Measurements from ENCODE around the gene IGSF3. TPM values are rescaled to one million over a fixed set of nuclear protein-coding genes. Genes with fewer than 3 reads are reported as not detected.

The IGSF3 gene
- total and polyA plus RNA-seq, 10 of the 15 experiments (the other 5 are each of a cell fraction or from before 2014, with no cell fraction given) = 1.4 to 18.0 (median 9.6) TPM

- no peak overlapping the region; the same call in 1 of the 2 replicates for H3K9ac ChIP-seq (ENCODE audit: control insufficient read depth, insufficient read depth, low read length)
- H3K9me3 ChIP-seq (replicated peaks; ENCODE audit: control insufficient read depth, insufficient read depth, low read length) = no peaks in the 10 kb centered on the region
- POLR2A ChIA-PET = interaction anchor here (0.5 to 1.9 kb wide), 6 partner anchors 9 to 82 kb away, joined by 3 to 7 read pairs (median 3); no protein-coding TSS in a partner anchor
- intact Hi-C loops (cut with micrococcal nuclease; ENCODE audit: unreplicated experiment) = no loop called here
- no peaks in the 10 kb centered on the region for H3K36me3 ChIP-seq (ENCODE audit: control insufficient read depth in 2 of 2, insufficient read depth in 2 of 2, low read length in 1 of 2)
- CTCF ChIA-PET = interaction anchor here (1.0 to 6.1 kb wide), 7 partner anchors 9 to 542 kb away, joined by 3 to 48 read pairs (median 5); no protein-coding TSS in a partner anchor
- peak; percentile 84 for ATAC-seq
- H4K20me1 ChIP-seq (ENCODE audit: control insufficient read depth, insufficient read depth) = no peaks in the 10 kb centered on the region
- no peaks in the 10 kb centered on the region for H3K79me2 ChIP-seq (ENCODE audit: control insufficient read depth, insufficient read depth, low read length)
- SMC1A ChIA-PET (ENCODE audit: uncharacterized antibody, unreplicated experiment) = interaction anchor here (0.6 to 5.9 kb wide), 12 partner anchors 9 to 472 kb away, joined by 3 to 38 read pairs (median 4); no protein-coding TSS in a partner anchor
- peaks cover 21% of the 10 kb centered on the region for H3K4me1 ChIP-seq (ENCODE audit: control insufficient read depth, insufficient read depth, low read length)
- H3K4me2 ChIP-seq (ENCODE audit: control insufficient read depth, insufficient read depth) = peak overlapping the region; percentile 17
- H3K27ac ChIP-seq (ENCODE audit: control insufficient read depth, insufficient read depth) = peak overlapping the region; percentile 66
- H3K27me3 ChIP-seq (replicated peaks in 1 of 2; ENCODE audit: control insufficient read depth in 2 of 2, insufficient read depth in 2 of 2, low read length in 1 of 2) = no peaks in the 10 kb centered on the region
- WGBS (ENCODE audit: insufficient coverage, insufficient replicate concordance, low lambda C conversion rate, missing lambda C conversion rate) = 29% methylated on average over 3 of the region's 3 CpGs
- in situ Hi-C loops (cut with MboI) = no loop called here
- FAIRE-seq = peak; percentile 44
- H2AFZ ChIP-seq (ENCODE audit: control insufficient read depth, low read depth, low read length) = peak overlapping the region; percentile 46
- no peak for DNase-seq (ENCODE audit: low read depth, low spot score)
- RAD21 ChIA-PET (ENCODE audit: unreplicated experiment) = interaction anchor here (1.0 to 1.9 kb wide), 5 partner anchors 10 to 87 kb away, joined by 3 to 13 read pairs (median 7); partner anchors contain the start of gene IGSF3
- no peak overlapping the region for H3K4me3 ChIP-seq
- BruUV-seq (replicated peaks) = no TSS peak
- peak; percentile 83 for TF ChIP-seq MEF2B (IDR thresholded peaks at IDR 0.05; ENCODE audit: partially characterized antibody, poor library complexity, severe bottlenecking)
- TF ChIP-seq BHLHE40 (IDR thresholded peaks at IDR 0.05; ENCODE audit: borderline replicate concordance in 1 of 2, low read depth in 2 of 2, low read length in 1 of 2) = no peak; a peak in 1 of 4 replicates
- TF ChIP-seq POU2F2 (IDR thresholded peaks at IDR 0.05; ENCODE audit: borderline replicate concordance, low read depth, low read length) = 0 out of 3 replicates have a peak, but pooled peaks have one; percentile 15
- TF ChIP-seq CEBPB (IDR thresholded peaks at IDR 0.05; ENCODE audit: borderline replicate concordance in 1 of 2, low read depth in 2 of 2, low read length in 2 of 2) = peak in 1 of 2 experiments; percentile 25; a peak in 1 of 4 replicates
- TF ChIP-seq NBN (IDR thresholded peaks at IDR 0.05) = 0 out of 2 replicates have a peak, but pooled peaks have one; percentile 49
- peak; percentile 81; the same call in 1 of the 2 replicates for TF ChIP-seq MTA2 (IDR thresholded peaks at IDR 0.05; ENCODE audit: low read depth)
- TF ChIP-seq POLR2AphosphoS5 (IDR thresholded peaks at IDR 0.05; ENCODE audit: low read length) = no peak
- TF ChIP-seq PAX5 (IDR thresholded peaks at IDR 0.05; ENCODE audit: borderline replicate concordance, low read depth, low read length) = 0 out of 2 replicates have a peak, but pooled peaks have one; percentile 19
- no peak for TF ChIP-seq BCL3 (IDR thresholded peaks at IDR 0.05; ENCODE audit: borderline replicate concordance, insufficient read depth, low read depth, low read length, poor library complexity, severe bottlenecking)
- peak; percentile 95 for TF ChIP-seq EED (IDR thresholded peaks at IDR 0.05; ENCODE audit: low read depth)
- TF ChIP-seq RAD51 (IDR thresholded peaks at IDR 0.05) = no peak
- TF ChIP-seq JUNB (IDR thresholded peaks at IDR 0.05) = 0 out of 2 replicates have a peak, but pooled peaks have one; percentile 22
- no peak for TF ChIP-seq SP1 (IDR thresholded peaks at IDR 0.05; ENCODE audit: low read depth, low read length)
- peak; percentile 57 for TF ChIP-seq CREB1 (IDR thresholded peaks at IDR 0.05; ENCODE audit: low read depth)
- no peak for TF ChIP-seq TAF1 (IDR thresholded peaks at IDR 0.05; ENCODE audit: borderline replicate concordance, low read depth, low read length)
- TF ChIP-seq RBBP5 (conservative IDR thresholded peaks at IDR 0.05) = no peak
- no peak for TF ChIP-seq CEBPZ (IDR thresholded peaks at IDR 0.05; ENCODE audit: low read depth, low read length)
- no peak for TF ChIP-seq FOXM1 (IDR thresholded peaks at IDR 0.05; ENCODE audit: low read depth, low read length)
- TF ChIP-seq DPF2 (IDR thresholded peaks at IDR 0.05) = 0 out of 2 replicates have a peak, but pooled peaks have one; percentile 30
- no peak for TF ChIP-seq RCOR1 (conservative IDR thresholded peaks at IDR 0.05; ENCODE audit: low read depth, low read length)
- no peak for TF ChIP-seq EZH2 (IDR thresholded peaks at IDR 0.05; ENCODE audit: borderline replicate concordance, control insufficient read depth, low read depth, low read length)
Measured at GRCh38 chr1:116586741-116587143, 80.8 kb downstream of the IGSF3 start.
